Spleen (tissue), 11 donors: ENCODE measurements around the gene DSCAML1. TPM values are rescaled to one million over a fixed set of nuclear protein-coding genes. Genes with fewer than 3 reads are reported as not detected.

Experiments
- DNase-seq: peaks from one replicate; pipeline ENCODE4 v3.0.0-alpha.2; 2020
- H3K27ac ChIP-seq, 8 donors: fragments of 200-600 bp; sonication (generic) in 7 of 8; 1 replicate in 4 of 8; 2 replicates in 4 of 8; pipeline versions ENCODE4 v1.5.0 to v1.8.0; 2016 to 2021; ENCODE audit warnings: inconsistent platforms in 4 of 8, mild to moderate bottlenecking in 4 of 8, moderate library complexity in 1 of 8
- H3K27me3 ChIP-seq, 7 donors: fragments of 200-600 bp; sonication (generic) in 6 of 7; replicated peaks in 1 of 7; 1 replicate in 4 of 7; 2 replicates in 3 of 7; pipeline versions ENCODE4 v1.5.0 to v1.8.0; 2016 to 2021; ENCODE audit warnings: inconsistent platforms in 3 of 7, mild to moderate bottlenecking in 1 of 7
- H3K36me3 ChIP-seq, 6 donors: fragments of 200-600 bp; sonication (generic) in 5 of 6; 1 replicate in 4 of 6; 2 replicates in 2 of 6; pipeline versions ENCODE4 v1.5.0 to v1.8.0; 2016 to 2021; ENCODE audit warnings: inconsistent platforms in 2 of 6
- H3K4me1 ChIP-seq, 6 donors: fragments of 200-600 bp; sonication (generic) in 5 of 6; 1 replicate in 3 of 6; 2 replicates in 3 of 6; pipeline versions ENCODE4 v1.5.0 to v1.8.0; 2016 to 2021; ENCODE audit warnings: inconsistent platforms in 3 of 6
- H3K4me3 ChIP-seq, 8 donors: fragments of 200-600 bp; sonication (generic) in 7 of 8; 1 replicate in 4 of 8; 2 replicates in 4 of 8; pipeline versions ENCODE4 v1.5.0 to v1.8.0; 2016 to 2021; ENCODE audit warnings: inconsistent platforms in 4 of 8, mild to moderate bottlenecking in 4 of 8, moderate library complexity in 2 of 8
- H3K9me3 ChIP-seq, 8 donors: fragments of 200-600 bp; sonication (generic) in 7 of 8; 1 replicate in 4 of 8; 2 replicates in 4 of 8; pipeline versions ENCODE4 v1.5.0 to v1.8.0; 2016 to 2021; ENCODE audit warnings: inconsistent platforms in 4 of 8
- POLR2A ChIP-seq, 3 donors: fragments of 450-650 bp; IDR thresholded peaks; one replicate each; pipeline ENCODE4 v1.5.1; 2017; ENCODE audit warnings: antibody characterized with exemption in 3 of 3, mild to moderate bottlenecking in 1 of 3
- POLR2AphosphoS5 ChIP-seq, 3 donors: sonication (generic); formaldehyde crosslinking; IDR thresholded peaks; one replicate each; pipeline ENCODE4 v1.5.1; 2017; ENCODE audit warnings: antibody characterized with exemption in 3 of 3
- WGBS, 5 donors: extraction: QIAGEN DNeasy Blood & Tissue Kit in 3 of 5; methylation state at CpG; one replicate each; pipeline versions ENCODE4 v1.1.5 to v1.1.7; 2013 to 2018; 5-methylcytosine and 5-hydroxymethylcytosine counted together
- intact Hi-C: fragments of 100-400 bp; cut with DNase I; formaldehyde crosslinking; loops from one replicate; pipeline ENCODE4 v1.15.0; 2023; ENCODE audit warnings: low total_unique reads
- polyA plus RNA-seq, 3 donors: library from polyadenylated mRNA; stranded (reverse); fragments of 200-250 nt; gene quantifications; one replicate each; pipeline ENCODE4 v1.2.1, GENCODE V29; 2013
- total RNA-seq, 7 donors: library from RNA; depleted of rRNA in 3 of 7; stranded (reverse); fragments of >200 nt in 3 of 7; fragmentation: NEBNext Ultra II Directional in 4 of 7; extraction: Animal tissue kit (Norgen Biotek cat#: 25700) in 4 of 7; gene quantifications; one replicate each; pipeline versions ENCODE4 v1.1.0 to v1.2.1, GENCODE V29; 2016 to 2021
- TF ChIP-seq, protein P1 (sequence below), 11 experiments: fragments of 200-600 bp in 7 of 11; fragments of 450-650 bp in 4 of 11; sonication (generic) in 4 of 11; IDR thresholded peaks in 8 of 11; conservative IDR thresholded peaks in 3 of 11; 1 replicate in 7 of 11; 2 replicates in 4 of 11; pipeline versions ENCODE4 v1.4.0 to v1.8.0; 2016 to 2021; ENCODE audit warnings: antibody characterized with exemption in 11 of 11, inconsistent platforms in 4 of 11, mild to moderate bottlenecking in 1 of 11
- donor health status: healthy with polysubstance abuse.
- donor health status: DM: no; HTN: no; CAD: no; lungs with moderate emphysema.
- donor health status: DM: no; HTN: no; CAD: no.
- donor health status: Bipolar disorder and iron deficiency.
- donor health status: healthy.
- donor health status: DM: no; HTN: no; CAD: no.
- donor health status: DM: yes; HTN: yes; CAD: no.

Gene DSCAML1
- total and polyA plus RNA-seq, 10 donors = 0.07 to 10.7 (median 2.3) TPM

DNA sequence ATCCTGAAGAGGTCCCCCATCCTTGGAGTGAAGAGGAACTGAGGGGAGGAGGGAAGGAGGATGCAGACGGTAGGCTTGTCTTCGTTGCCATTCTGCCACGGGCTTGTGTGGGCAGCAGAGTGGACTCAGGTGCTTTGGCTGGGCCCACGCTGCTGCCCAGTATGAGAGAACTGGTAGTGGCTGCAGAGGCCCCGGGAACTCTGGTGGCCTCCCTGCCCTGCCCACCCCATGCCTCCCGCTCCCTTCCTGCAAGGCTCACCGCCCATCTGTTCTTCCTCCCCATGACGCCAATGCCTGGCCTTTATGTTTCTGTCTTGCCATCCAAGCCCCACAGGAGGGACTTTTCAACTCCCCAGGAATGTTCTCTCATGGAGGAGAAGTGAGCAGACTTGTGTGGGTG lies 157.4 kb downstream of the DSCAML1 start:
- H3K27ac ChIP-seq = no peak overlapping the region
- 82 to 90% (median 87%) methylated on average over 8 of the region's 8 CpGs for WGBS, 5 donors
- H3K9me3 ChIP-seq = no peaks in the 10 kb centered on the region
- intact Hi-C loops = no loop called here
- no peak overlapping the region for H3K4me3 ChIP-seq
- TF ChIP-seq POLR2AphosphoS5 (IDR thresholded peaks at IDR 0.05) (no peak), POLR2A (IDR thresholded peaks at IDR 0.05) (no peak)
- TF ChIP-seq, protein P1, sequence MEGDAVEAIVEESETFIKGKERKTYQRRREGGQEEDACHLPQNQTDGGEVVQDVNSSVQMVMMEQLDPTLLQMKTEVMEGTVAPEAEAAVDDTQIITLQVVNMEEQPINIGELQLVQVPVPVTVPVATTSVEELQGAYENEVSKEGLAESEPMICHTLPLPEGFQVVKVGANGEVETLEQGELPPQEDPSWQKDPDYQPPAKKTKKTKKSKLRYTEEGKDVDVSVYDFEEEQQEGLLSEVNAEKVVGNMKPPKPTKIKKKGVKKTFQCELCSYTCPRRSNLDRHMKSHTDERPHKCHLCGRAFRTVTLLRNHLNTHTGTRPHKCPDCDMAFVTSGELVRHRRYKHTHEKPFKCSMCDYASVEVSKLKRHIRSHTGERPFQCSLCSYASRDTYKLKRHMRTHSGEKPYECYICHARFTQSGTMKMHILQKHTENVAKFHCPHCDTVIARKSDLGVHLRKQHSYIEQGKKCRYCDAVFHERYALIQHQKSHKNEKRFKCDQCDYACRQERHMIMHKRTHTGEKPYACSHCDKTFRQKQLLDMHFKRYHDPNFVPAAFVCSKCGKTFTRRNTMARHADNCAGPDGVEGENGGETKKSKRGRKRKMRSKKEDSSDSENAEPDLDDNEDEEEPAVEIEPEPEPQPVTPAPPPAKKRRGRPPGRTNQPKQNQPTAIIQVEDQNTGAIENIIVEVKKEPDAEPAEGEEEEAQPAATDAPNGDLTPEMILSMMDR (IDR thresholded peaks at IDR 0.05 in 8 of 11, conservative IDR thresholded peaks at IDR 0.05 in 3 of 11) = no peak
- peaks cover 0 to 10% (median 0%) of the 10 kb centered on the region in 7 donors for H3K27me3 ChIP-seq
- H3K36me3 ChIP-seq = no peaks in the 10 kb centered on the region
- DNase-seq = peak; percentile 30
- H3K4me1 ChIP-seq = no peaks in the 10 kb centered on the region

- Histone ChIP-seq H3K4me1 (no peaks in the 10 kb centered on the region), H3K4me3 (no peak overlapping the region), H3K36me3 (no peaks in the 10 kb centered on the region), H3K9me3 (no peaks in the 10 kb centered on the region), H3K27me3 (peaks cover 0 to 4% (median 0%) of the 10 kb centered on the region in 7 donors), H3K27ac (no peak overlapping the region)
- DNase-seq = peak; percentile 6
- intact Hi-C loops = no loop called here
- TF ChIP-seq, protein P1 (IDR thresholded peaks at IDR 0.05 in 8 of 11, conservative IDR thresholded peaks at IDR 0.05 in 3 of 11) = no peak
- TF ChIP-seq POLR2AphosphoS5 (IDR thresholded peaks at IDR 0.05) (no peak), POLR2A (IDR thresholded peaks at IDR 0.05) (no peak)
- WGBS, 5 donors = 76 to 88% (median 82%) methylated on average over 2 of the region's 2 CpGs
Measured at GRCh38 chr11:117638911-117639543, 158.0 kb downstream of the DSCAML1 start.

DNA sequence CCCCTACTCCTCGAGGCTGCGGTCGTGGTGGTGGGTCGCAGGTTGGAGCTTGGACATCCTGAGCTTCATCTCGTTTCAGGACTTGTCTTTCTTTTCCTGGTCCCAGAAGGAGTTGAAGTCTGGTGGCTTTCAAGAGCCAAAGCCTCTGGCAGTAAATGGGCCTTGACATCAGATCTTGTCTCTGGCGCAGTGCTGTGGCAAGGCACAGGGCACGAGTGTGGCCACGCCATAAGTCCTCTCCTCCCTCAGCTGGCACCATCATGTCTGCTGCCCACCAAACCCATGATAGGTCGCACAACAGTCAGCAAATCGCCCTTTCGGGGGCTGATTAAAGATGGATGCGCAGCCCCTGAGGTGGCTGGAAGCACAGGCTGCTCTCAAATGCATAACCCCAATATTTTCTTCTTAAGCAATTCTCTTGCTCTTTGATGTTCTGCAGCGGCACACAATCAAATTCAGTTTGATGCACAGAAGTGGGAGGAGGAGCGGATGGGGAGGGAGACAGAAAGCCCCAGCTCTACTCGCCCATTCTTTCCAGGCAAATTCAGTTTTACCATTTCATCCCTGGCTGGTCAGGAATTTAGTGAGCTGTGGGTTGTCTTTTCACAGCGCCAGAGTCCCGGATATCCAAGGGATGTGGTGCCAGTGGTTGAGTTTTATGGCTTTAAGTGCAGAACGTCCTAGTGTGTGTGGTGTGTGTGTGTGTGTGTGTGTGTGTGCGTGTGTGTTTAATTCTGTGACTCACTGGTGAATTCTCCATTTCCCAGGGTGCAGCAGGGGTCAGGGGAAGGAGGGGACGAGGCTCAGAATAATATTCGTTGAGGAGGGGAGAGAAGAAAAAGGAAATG lies 162.0 kb downstream of the DSCAML1 start:
- no peak overlapping the region for H3K4me3 ChIP-seq
- no peak for TF ChIP-seq POLR2A (IDR thresholded peaks at IDR 0.05)
- DNase-seq = peak; percentile 61
- H3K27ac ChIP-seq = no peak overlapping the region
- no peaks in the 10 kb centered on the region for H3K4me1 ChIP-seq
- no peaks in the 10 kb centered on the region for H3K36me3 ChIP-seq
- intact Hi-C loops = no loop called here
- H3K9me3 ChIP-seq = no peaks in the 10 kb centered on the region
- 77 to 83% (median 78%) methylated on average over 21 of the region's 21 CpGs for WGBS, 5 donors
- no peaks in the 10 kb centered on the region for H3K27me3 ChIP-seq

DNA sequence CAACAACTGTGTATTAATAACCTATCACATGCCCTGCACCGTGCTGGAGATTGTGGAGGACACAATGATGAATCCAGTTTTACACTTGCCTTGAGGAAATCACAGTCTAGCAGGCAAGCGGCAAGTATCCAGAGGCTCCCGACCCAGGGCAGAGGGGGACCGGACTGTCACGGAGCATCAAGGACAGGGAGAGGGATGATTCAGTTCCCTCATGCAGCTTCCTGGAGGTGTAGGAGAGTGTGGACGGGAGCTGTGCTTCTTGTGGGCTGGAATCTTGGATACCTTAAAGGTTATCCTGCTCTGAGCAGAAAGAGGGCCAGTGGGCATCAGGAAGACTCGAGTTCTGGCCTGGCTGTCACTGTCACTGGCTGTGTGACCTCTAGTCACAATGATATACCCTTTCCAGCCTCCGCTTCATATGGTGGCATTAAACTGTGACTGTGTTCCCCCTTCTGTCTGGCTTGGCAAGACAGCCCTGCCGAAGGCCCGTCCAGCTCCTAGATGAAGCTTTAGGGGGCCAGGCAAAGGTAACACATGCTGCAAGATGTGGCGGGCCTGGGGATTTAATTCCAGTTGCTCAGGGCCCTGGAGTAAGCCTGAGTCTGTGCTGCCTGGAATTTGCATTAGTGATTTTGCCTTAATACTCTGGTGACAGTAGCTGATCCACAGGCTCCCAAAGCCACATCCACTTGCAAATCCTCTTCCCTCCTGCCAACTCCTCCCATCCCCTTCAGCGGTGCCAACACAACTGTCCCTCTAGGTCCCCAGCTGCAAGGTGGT lies 162.8 kb downstream of the DSCAML1 start:
- H3K4me1 ChIP-seq = no peaks in the 10 kb centered on the region
- intact Hi-C loops = no loop called here
- H3K36me3 ChIP-seq = no peaks in the 10 kb centered on the region
- TF ChIP-seq, protein P1 (IDR thresholded peaks at IDR 0.05 in 8 of 11, conservative IDR thresholded peaks at IDR 0.05 in 3 of 11) = no peak
- TF ChIP-seq POLR2AphosphoS5 (IDR thresholded peaks at IDR 0.05) (no peak), POLR2A (IDR thresholded peaks at IDR 0.05) (no peak)
- WGBS, 5 donors = 83 to 92% (median 89%) methylated on average over 9 to 12 of the region's 12 CpGs
- peak; percentile 64 for DNase-seq
- H3K27me3 ChIP-seq = no peaks in the 10 kb centered on the region
- no peak overlapping the region for H3K27ac ChIP-seq
- H3K9me3 ChIP-seq = no peaks in the 10 kb centered on the region
- H3K4me3 ChIP-seq = no peak overlapping the region
